ENCODE data around the gene PSMB10.
A peak's percentile ranks its signal among the peaks of the same experiment; 100 is the strongest.

PSMB10 gene

GRCh38 chr16:67886387-67886786 is 50.3 kb downstream of the PSMB10 start:
- no peak overlapping the region for H3K27ac ChIP-seq
- no peak for DNase-seq (ENCODE audit: low spot score)
- no peak for TF ChIP-seq CTCF (IDR thresholded peaks at IDR 0.05)
- no peak overlapping the region for H3K4me3 ChIP-seq

DNA sequence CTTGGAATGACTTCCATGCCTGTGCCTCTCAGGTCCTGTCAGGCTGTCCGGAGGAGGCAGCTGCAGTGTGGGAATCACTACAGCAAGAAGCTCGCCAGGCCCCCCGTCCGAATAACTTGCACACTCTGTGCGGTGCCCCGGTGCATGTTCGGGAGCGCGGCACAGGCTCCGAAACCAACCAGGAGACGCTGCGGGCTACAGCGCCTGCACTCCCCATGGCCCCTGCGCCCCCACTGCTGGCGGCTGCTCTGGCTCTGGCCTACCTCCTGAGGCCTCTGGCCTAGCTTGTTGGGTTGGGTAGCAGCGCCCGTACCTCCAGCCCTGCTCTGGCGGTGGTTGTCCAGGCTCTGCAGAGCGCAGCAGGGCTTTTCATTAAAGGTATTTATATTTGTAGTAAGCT is 50.7 kb downstream of the PSMB10 start:
- Histone ChIP-seq H3K27ac (no peak overlapping the region), H3K4me3 (no peak overlapping the region)
- no peak for TF ChIP-seq CTCF (IDR thresholded peaks at IDR 0.05)
- no peak for DNase-seq (ENCODE audit: low spot score)

- Histone ChIP-seq H3K27ac (peak overlapping the region; percentile 26 to 68), H3K4me3 (no peak overlapping the region)
- no peak for DNase-seq (ENCODE audit: low spot score)
- TF ChIP-seq CTCF (IDR thresholded peaks at IDR 0.05) = no peak
Measured at GRCh38 chr16:67885545-67885944, 51.1 kb downstream of the PSMB10 start.

- peak within 1 kb of the TSS; percentile 57 for H3K4me3 ChIP-seq
- peak; percentile 90 for DNase-seq (ENCODE audit: low spot score)
- TF ChIP-seq CTCF (IDR thresholded peaks at IDR 0.05) = no peak
- H3K27ac ChIP-seq = peak within 1 kb of the TSS; percentile 26 to 68
Measured at GRCh38 chr16:67884684-67885083, 52.0 kb downstream of the PSMB10 start, which contains the start of gene NRN1L. Gene NRN1L (plus strand): TSS chr16:67884885. CDS start chr16:67884904, 19 bp downstream.

Data from coronary artery (tissue), 2 donors.